Measurements from ENCODE around the gene OGT.
"Not testable (repeated sequence)": the region's sequence is repeated elsewhere in the genome, so short reads cannot be mapped to it uniquely, and the experiment has no call there.

The OGT gene

GRCh38 chrX:71579990-71580380, 47.1 kb downstream of the OGT start:
- no peak for DNase-seq (ENCODE audit: low read depth in 3 of 3, low spot score in 1 of 3)

GRCh38 chrX:71581210-71581609, 48.3 kb downstream of the OGT start:
- no peak for DNase-seq (ENCODE audit: low read depth in 3 of 3, low spot score in 1 of 3)

GRCh38 chrX:71586929-71587328, 54.0 kb downstream of the OGT start:
- DNase-seq (ENCODE audit: low read depth in 3 of 3, low spot score in 1 of 3): no peak

GRCh38 chrX:71593210-71593609, 60.3 kb downstream of the OGT start:
- DNase-seq (ENCODE audit: low read depth in 3 of 3, low spot score in 1 of 3): not testable (repeated sequence)

- no peak for DNase-seq (ENCODE audit: low read depth in 3 of 3, low spot score in 1 of 3)
Measured at GRCh38 chrX:71599965-71600364, 67.1 kb downstream of the OGT start.

- no peak for DNase-seq (ENCODE audit: low read depth in 3 of 3, low spot score in 1 of 3)
Measured at GRCh38 chrX:71603618-71604017, 70.7 kb downstream of the OGT start.

- DNase-seq (ENCODE audit: low read depth in 3 of 3, low spot score in 1 of 3): no peak
Measured at GRCh38 chrX:71604141-71604540, 71.2 kb downstream of the OGT start.

GRCh38 chrX:71604796-71605568, 72.1 kb downstream of the OGT start:
- DNase-seq (ENCODE audit: low read depth in 3 of 3, low spot score in 1 of 3): no peak

- DNase-seq (ENCODE audit: low read depth in 3 of 3, low spot score in 1 of 3): no peak
Measured at GRCh38 chrX:71606536-71607216, 73.8 kb downstream of the OGT start.

GRCh38 chrX:71607488-71607887, 74.6 kb downstream of the OGT start:
- no peak for DNase-seq (ENCODE audit: low read depth in 3 of 3, low spot score in 1 of 3)

GRCh38 chrX:71609095-71609750, 76.3 kb downstream of the OGT start:
- DNase-seq (ENCODE audit: low read depth in 3 of 3, low spot score in 1 of 3): no peak

GRCh38 chrX:71611736-71612135, 78.8 kb downstream of the OGT start:
- not testable (repeated sequence) for DNase-seq (ENCODE audit: low read depth in 3 of 3, low spot score in 1 of 3)

- DNase-seq (ENCODE audit: low read depth in 3 of 3, low spot score in 1 of 3): no peak
Measured at GRCh38 chrX:71612256-71612655, 79.4 kb downstream of the OGT start.

- no peak for DNase-seq (ENCODE audit: low read depth in 3 of 3, low spot score in 1 of 3)
Measured at GRCh38 chrX:71615056-71615455, 82.2 kb downstream of the OGT start.

GRCh38 chrX:71615954-71616353, 83.0 kb downstream of the OGT start:
- no peak for DNase-seq (ENCODE audit: low read depth in 3 of 3, low spot score in 1 of 3)

- DNase-seq (ENCODE audit: low read depth in 3 of 3, low spot score in 1 of 3): no peak
Measured at GRCh38 chrX:71616672-71617529, 84.0 kb downstream of the OGT start.

GRCh38 chrX:71617742-71618141, 84.8 kb downstream of the OGT start:
- no peak for DNase-seq (ENCODE audit: low read depth in 3 of 3, low spot score in 1 of 3)

- peak; percentile 23 to 30 (median 27) for DNase-seq (ENCODE audit: low read depth in 3 of 3, low spot score in 1 of 3)
Measured at GRCh38 chrX:71618303-71618721, 85.4 kb downstream of the OGT start, which contains the start of gene CXCR3. CXCR3 (minus strand) TSS chrX:71618511; CDS start chrX:71618449, 62 bp downstream.

GRCh38 chrX:71618787-71619186, 85.9 kb downstream of the OGT start:
- no peak for DNase-seq (ENCODE audit: low read depth in 3 of 3, low spot score in 1 of 3)

- DNase-seq (ENCODE audit: low read depth in 3 of 3, low spot score in 1 of 3): peak in 1 of 3 donors; percentile 20
Measured at GRCh38 chrX:71619193-71619592, 86.3 kb downstream of the OGT start.

- no peak for DNase-seq (ENCODE audit: low read depth in 3 of 3, low spot score in 1 of 3)
Measured at GRCh38 chrX:71619986-71620385, 87.1 kb downstream of the OGT start.
